ENCODE data around the gene TMC6. TPM values are rescaled to one million over a fixed set of nuclear protein-coding genes. Genes with fewer than 3 reads are reported as not detected.

The TMC6 gene
- total RNA-seq, 2 experiments from 2014 or later, result 124 to 258 TPM

DNA sequence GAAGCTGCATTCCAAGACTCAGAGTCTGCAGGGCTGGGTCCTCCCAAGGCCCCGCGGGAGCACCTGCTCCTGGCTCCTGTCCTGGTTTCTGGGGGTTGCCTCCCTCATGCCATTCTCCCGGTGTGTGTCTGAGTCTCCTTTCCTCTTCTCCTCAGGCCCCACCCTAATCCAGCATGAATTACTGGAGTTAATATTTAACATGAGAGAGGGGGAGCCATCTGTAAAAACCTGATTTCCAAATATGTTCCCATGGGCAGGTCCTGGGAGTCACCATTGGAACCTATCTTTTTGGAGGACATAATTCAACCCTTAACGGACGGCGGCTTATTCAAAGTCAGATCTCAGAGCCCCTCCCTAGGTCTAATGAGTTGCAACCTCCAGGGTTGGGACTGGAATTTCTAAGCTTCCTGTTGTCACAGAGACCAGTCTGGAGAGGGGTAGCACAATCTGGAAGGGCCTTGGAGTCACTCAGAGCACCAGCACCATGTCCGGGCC is 23.0 kb upstream of the TMC6 start:
- Histone ChIP-seq H3K36me3 (ENCODE audit: insufficient read depth, low read length) (no peaks in the 10 kb centered on the region), H3K4me3 (ENCODE audit: low read depth, low read length, poor library complexity, severe bottlenecking) (no peak overlapping the region), H3K9me2 (ENCODE audit: insufficient read depth, low read length) (no peaks in the 10 kb centered on the region), H3K4me1 (ENCODE audit: insufficient read depth, low read length, poor library complexity, severe bottlenecking) (peaks cover 71% of the 10 kb centered on the region), H2AFZ (ENCODE audit: low read length) (no peak overlapping the region), H4K20me1 (ENCODE audit: insufficient read depth, low read length) (no peaks in the 10 kb centered on the region), H3K4me2 (ENCODE audit: low read length) (no peak overlapping the region; the same call in 1 of the 2 replicates), H3K79me2 (ENCODE audit: insufficient read depth, low read depth, low read length) (no peaks in the 10 kb centered on the region), H3K27ac (ENCODE audit: low read depth, low read length, poor library complexity, severe bottlenecking) (no peak overlapping the region), H3K9me3 (ENCODE audit: low read length) (no peaks in the 10 kb centered on the region)
- POLR2A ChIA-PET, result interaction anchor here (0.6 to 0.8 kb wide), 2 partner anchors 16 to 98 kb away, joined by 5 to 6 read pairs; no protein-coding TSS in a partner anchor
- TF ChIP-seq, protein P1, sequence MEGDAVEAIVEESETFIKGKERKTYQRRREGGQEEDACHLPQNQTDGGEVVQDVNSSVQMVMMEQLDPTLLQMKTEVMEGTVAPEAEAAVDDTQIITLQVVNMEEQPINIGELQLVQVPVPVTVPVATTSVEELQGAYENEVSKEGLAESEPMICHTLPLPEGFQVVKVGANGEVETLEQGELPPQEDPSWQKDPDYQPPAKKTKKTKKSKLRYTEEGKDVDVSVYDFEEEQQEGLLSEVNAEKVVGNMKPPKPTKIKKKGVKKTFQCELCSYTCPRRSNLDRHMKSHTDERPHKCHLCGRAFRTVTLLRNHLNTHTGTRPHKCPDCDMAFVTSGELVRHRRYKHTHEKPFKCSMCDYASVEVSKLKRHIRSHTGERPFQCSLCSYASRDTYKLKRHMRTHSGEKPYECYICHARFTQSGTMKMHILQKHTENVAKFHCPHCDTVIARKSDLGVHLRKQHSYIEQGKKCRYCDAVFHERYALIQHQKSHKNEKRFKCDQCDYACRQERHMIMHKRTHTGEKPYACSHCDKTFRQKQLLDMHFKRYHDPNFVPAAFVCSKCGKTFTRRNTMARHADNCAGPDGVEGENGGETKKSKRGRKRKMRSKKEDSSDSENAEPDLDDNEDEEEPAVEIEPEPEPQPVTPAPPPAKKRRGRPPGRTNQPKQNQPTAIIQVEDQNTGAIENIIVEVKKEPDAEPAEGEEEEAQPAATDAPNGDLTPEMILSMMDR (conservative IDR thresholded peaks at IDR 0.05; ENCODE audit: low read length), result no peak
- TF ChIP-seq EZH2phosphoT487 (IDR thresholded peaks at IDR 0.05; ENCODE audit: borderline replicate concordance, low read depth, low read length), result no peak
- DNase-seq (ENCODE audit: low spot score), result no peak
- intact Hi-C loops (cut with micrococcal nuclease; ENCODE audit: unreplicated experiment), result loop anchor here (2.0 kb wide), 1 partner anchor 17 kb away; the partner anchor contains the start of gene SYNGR2
- no TSS peak for BruUV-seq (replicated peaks)
- CTCF ChIA-PET (ENCODE audit: unreplicated experiment), result interaction anchor here (0.6 kb wide), 1 partner anchor 1645 kb away, joined by 3 read pairs; no protein-coding TSS in a partner anchor

DNA sequence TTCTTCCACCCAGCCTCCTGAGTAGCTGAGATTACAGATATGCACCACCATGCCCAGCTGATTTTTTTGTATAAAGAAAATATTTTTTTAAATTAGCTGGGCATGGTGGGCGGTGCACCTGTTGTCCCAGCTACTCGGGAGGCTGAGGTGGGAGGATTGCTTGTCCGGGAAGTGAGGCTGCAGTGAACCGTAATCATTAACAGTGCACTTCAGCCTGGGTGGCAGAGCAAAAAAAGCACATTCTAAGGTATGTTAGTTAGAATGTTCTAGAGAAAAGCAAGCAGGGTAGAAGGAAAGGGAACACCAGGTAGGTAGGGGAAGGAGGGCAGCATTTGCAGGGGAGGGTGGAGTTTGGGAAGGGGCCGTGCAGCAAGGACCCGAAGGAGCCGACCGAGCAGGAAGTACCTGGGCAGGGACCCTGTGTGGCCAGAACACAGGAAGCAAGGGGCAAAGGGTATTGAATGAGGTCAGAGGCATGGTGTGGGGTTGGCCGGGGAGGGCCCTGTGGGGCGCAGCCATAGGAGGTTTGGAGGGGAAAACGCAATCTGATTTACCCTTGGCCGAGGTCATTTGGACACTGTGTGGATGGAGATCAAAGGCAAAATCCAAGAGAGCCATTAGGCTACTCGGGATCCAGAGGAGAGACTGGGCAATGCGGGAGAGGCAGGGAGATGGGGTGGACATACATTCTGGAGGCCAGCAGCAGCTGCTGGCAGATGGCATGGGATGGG is 19.9 kb upstream of the TMC6 start:
- H3K9me3 ChIP-seq (ENCODE audit: low read length), result no peaks in the 10 kb centered on the region
- H3K79me2 ChIP-seq (ENCODE audit: insufficient read depth, low read depth, low read length), result no peaks in the 10 kb centered on the region
- H3K4me1 ChIP-seq (ENCODE audit: insufficient read depth, low read length, poor library complexity, severe bottlenecking), result peaks cover 55% of the 10 kb centered on the region
- intact Hi-C loops (cut with micrococcal nuclease; ENCODE audit: unreplicated experiment), result no loop called here
- TF ChIP-seq, protein P1 (conservative IDR thresholded peaks at IDR 0.05; ENCODE audit: low read length), result no peak
- no peak for TF ChIP-seq EZH2phosphoT487 (IDR thresholded peaks at IDR 0.05; ENCODE audit: borderline replicate concordance, low read depth, low read length)
- H3K27ac ChIP-seq (ENCODE audit: low read depth, low read length, poor library complexity, severe bottlenecking), result peak overlapping the region; percentile 68
- H3K4me2 ChIP-seq (ENCODE audit: low read length), result peak overlapping the region; percentile 72
- no peaks in the 10 kb centered on the region for H3K9me2 ChIP-seq (ENCODE audit: insufficient read depth, low read length)
- no peak for DNase-seq (ENCODE audit: low spot score)
- H2AFZ ChIP-seq (ENCODE audit: low read length), result no peak overlapping the region
- BruUV-seq (replicated peaks), result no TSS peak
- H4K20me1 ChIP-seq (ENCODE audit: insufficient read depth, low read length), result no peaks in the 10 kb centered on the region
- CTCF ChIA-PET (ENCODE audit: unreplicated experiment), result no interaction called here
- POLR2A ChIA-PET, result interaction anchor here (0.7 to 1.1 kb wide), 4 partner anchors 8 to 457 kb away, joined by 3 to 4 read pairs (median 4); partner anchors contain the start of gene TMC8
- H3K4me3 ChIP-seq (ENCODE audit: low read depth, low read length, poor library complexity, severe bottlenecking), result no peak overlapping the region
- no peaks in the 10 kb centered on the region for H3K36me3 ChIP-seq (ENCODE audit: insufficient read depth, low read length)

Measured in OCI-LY7 (cell line).